ENCODE measurements around the gene F13B.

F13B gene

DNA sequence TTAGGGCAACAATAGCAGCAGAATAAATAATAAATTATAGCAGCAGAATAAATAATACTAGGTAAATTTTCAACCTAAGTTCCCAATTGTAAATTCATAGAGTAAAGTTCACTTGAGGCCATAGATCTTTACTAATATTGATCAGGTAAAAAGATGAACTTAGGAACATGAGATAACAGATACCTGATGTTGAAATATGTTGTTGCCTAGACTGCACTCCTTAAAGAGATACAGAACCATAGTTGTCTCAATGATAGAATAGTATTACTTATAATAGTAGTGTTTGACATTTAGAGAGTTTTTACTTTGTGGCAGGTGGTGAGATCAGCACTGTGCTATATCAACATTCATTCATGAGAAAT is 378 bp upstream of the F13B start:
- Histone ChIP-seq H3K9ac (ENCODE audit: low read depth, low read length, poor library complexity, severe bottlenecking) (no peak overlapping the region), H3K4me3 (ENCODE audit: low read length, poor library complexity, severe bottlenecking) (no peak overlapping the region), H3K9me3 (ENCODE audit: insufficient read depth, low read depth, low read length) (no peaks in the 10 kb centered on the region), H3K9me2 (replicated peaks; ENCODE audit: low read depth, low read length) (no peaks in the 10 kb centered on the region), H3K27me3 (ENCODE audit: insufficient read depth, low read length, poor library complexity, severe bottlenecking) (no peaks in the 10 kb centered on the region), H4K20me1 (ENCODE audit: insufficient read depth, low read length, poor library complexity, severe bottlenecking) (no peaks in the 10 kb centered on the region), H3K4me1 (ENCODE audit: insufficient read depth, low read length, poor library complexity, severe bottlenecking) (no peaks in the 10 kb centered on the region), H3K36me3 (ENCODE audit: insufficient read depth, low read length) (no peaks in the 10 kb centered on the region), H3K79me2 (ENCODE audit: insufficient read depth, low read length) (no peaks in the 10 kb centered on the region), H3K4me2 (ENCODE audit: low read depth, low read length, poor library complexity, severe bottlenecking) (no peak overlapping the region), H2AFZ (ENCODE audit: low read length) (no peak overlapping the region), H3F3A (ENCODE audit: low read depth) (no peaks in the 10 kb centered on the region)
- TF ChIP-seq, protein P1, sequence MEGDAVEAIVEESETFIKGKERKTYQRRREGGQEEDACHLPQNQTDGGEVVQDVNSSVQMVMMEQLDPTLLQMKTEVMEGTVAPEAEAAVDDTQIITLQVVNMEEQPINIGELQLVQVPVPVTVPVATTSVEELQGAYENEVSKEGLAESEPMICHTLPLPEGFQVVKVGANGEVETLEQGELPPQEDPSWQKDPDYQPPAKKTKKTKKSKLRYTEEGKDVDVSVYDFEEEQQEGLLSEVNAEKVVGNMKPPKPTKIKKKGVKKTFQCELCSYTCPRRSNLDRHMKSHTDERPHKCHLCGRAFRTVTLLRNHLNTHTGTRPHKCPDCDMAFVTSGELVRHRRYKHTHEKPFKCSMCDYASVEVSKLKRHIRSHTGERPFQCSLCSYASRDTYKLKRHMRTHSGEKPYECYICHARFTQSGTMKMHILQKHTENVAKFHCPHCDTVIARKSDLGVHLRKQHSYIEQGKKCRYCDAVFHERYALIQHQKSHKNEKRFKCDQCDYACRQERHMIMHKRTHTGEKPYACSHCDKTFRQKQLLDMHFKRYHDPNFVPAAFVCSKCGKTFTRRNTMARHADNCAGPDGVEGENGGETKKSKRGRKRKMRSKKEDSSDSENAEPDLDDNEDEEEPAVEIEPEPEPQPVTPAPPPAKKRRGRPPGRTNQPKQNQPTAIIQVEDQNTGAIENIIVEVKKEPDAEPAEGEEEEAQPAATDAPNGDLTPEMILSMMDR (conservative IDR thresholded peaks at IDR 0.05; ENCODE audit: low read length), result no peak
- TF ChIP-seq EZH2phosphoT487 (IDR thresholded peaks at IDR 0.05; ENCODE audit: borderline replicate concordance), result no peak

DNA sequence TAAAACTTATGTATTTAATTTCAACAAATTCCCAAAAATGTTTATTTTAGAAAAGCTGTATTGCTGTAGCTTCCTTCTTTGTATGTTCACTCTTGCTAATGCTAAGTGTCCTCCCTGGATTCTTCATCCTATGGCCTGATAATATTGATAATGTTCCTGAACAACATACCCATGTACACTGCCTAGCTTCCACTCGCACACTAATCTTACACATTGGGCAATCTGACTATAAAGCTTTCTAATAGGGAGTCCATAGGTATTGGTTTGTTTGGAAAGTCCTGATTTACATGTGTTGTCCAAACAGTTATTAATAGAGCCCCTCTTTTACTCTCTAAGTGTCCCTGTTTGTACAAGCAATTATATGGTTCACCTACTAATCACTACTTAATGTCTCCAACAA is 783 bp downstream of the F13B start:
- Histone ChIP-seq H3K4me1 (ENCODE audit: insufficient read depth, low read length, poor library complexity, severe bottlenecking) (no peaks in the 10 kb centered on the region), H3K9me2 (replicated peaks; ENCODE audit: low read depth, low read length) (no peaks in the 10 kb centered on the region), H3K36me3 (ENCODE audit: insufficient read depth, low read length) (no peaks in the 10 kb centered on the region), H2AFZ (ENCODE audit: low read length) (no peak overlapping the region), H3K9ac (ENCODE audit: low read depth, low read length, poor library complexity, severe bottlenecking) (no peak overlapping the region), H3K9me3 (ENCODE audit: insufficient read depth, low read depth, low read length) (no peaks in the 10 kb centered on the region), H3K79me2 (ENCODE audit: insufficient read depth, low read length) (no peaks in the 10 kb centered on the region), H4K20me1 (ENCODE audit: insufficient read depth, low read length, poor library complexity, severe bottlenecking) (no peaks in the 10 kb centered on the region), H3F3A (ENCODE audit: low read depth) (no peaks in the 10 kb centered on the region), H3K27me3 (ENCODE audit: insufficient read depth, low read length, poor library complexity, severe bottlenecking) (no peaks in the 10 kb centered on the region), H3K4me2 (ENCODE audit: low read depth, low read length, poor library complexity, severe bottlenecking) (no peak overlapping the region), H3K4me3 (ENCODE audit: low read length, poor library complexity, severe bottlenecking) (no peak overlapping the region)
- TF ChIP-seq, protein P1 (conservative IDR thresholded peaks at IDR 0.05; ENCODE audit: low read length), result no peak
- no peak for TF ChIP-seq EZH2phosphoT487 (IDR thresholded peaks at IDR 0.05; ENCODE audit: borderline replicate concordance)

DNA sequence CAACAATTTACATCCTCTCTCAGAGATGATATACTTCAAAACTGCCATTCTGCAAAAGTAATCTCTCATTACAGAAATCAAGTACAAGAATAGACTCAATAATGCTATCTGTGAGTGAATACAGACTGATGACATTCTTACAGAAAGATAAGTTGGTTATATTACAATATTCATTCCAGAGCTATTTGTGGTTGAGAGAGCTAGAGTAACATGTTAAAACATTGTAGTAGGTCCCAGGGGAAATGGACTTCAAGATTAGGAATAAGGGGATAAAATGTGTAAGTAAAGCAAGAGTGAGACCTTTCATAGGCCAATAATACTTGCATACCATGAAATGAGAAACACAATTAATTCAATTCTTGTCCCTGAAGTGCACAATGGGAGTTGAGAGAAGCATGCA is 1.5 kb downstream of the F13B start:
- Histone ChIP-seq H3F3A (ENCODE audit: low read depth) (no peaks in the 10 kb centered on the region), H3K9ac (ENCODE audit: low read depth, low read length, poor library complexity, severe bottlenecking) (no peak overlapping the region), H2AFZ (ENCODE audit: low read length) (no peak overlapping the region), H3K4me1 (ENCODE audit: insufficient read depth, low read length, poor library complexity, severe bottlenecking) (no peaks in the 10 kb centered on the region), H3K9me3 (ENCODE audit: insufficient read depth, low read depth, low read length) (no peaks in the 10 kb centered on the region), H3K4me2 (ENCODE audit: low read depth, low read length, poor library complexity, severe bottlenecking) (no peak overlapping the region), H3K27me3 (ENCODE audit: insufficient read depth, low read length, poor library complexity, severe bottlenecking) (no peaks in the 10 kb centered on the region), H3K9me2 (replicated peaks; ENCODE audit: low read depth, low read length) (no peaks in the 10 kb centered on the region), H3K36me3 (ENCODE audit: insufficient read depth, low read length) (no peaks in the 10 kb centered on the region), H3K4me3 (ENCODE audit: low read length, poor library complexity, severe bottlenecking) (no peak overlapping the region), H3K79me2 (ENCODE audit: insufficient read depth, low read length) (no peaks in the 10 kb centered on the region), H4K20me1 (ENCODE audit: insufficient read depth, low read length, poor library complexity, severe bottlenecking) (no peaks in the 10 kb centered on the region)
- no peak for TF ChIP-seq EZH2phosphoT487 (IDR thresholded peaks at IDR 0.05; ENCODE audit: borderline replicate concordance)
- TF ChIP-seq, protein P1 (conservative IDR thresholded peaks at IDR 0.05; ENCODE audit: low read length), result no peak
